GM19238 (cell line): Measurements from ENCODE around the gene ALDH4A1.

Experiments used
- DNase-seq: peaks from one replicate; pipeline ENCODE4 v3.0.0; 2011; ENCODE audit warnings: low spot score; ENCODE audit not compliant: insufficient read length

The ALDH4A1 gene

GRCh38 chr1:18902523-18903290 lies at the start of gene ALDH4A1:
TSS of gene ALDH4A1 (minus strand) at chr1:18902555. CDS start at chr1:18902523, 32 bp downstream.
- DNase-seq, result peak; percentile 99

- DNase-seq, result peak; percentile 71
Observed at GRCh38 chr1:18951818-18952391, 49.5 kb upstream of the ALDH4A1 start.

GRCh38 chr1:18951416-18951815 lies 49.1 kb upstream of the ALDH4A1 start:
- no peak for DNase-seq

- no peak for DNase-seq
Observed at GRCh38 chr1:18950401-18951026, 48.2 kb upstream of the ALDH4A1 start.

- peak; percentile 48 for DNase-seq
Observed at GRCh38 chr1:18949686-18950400, 47.5 kb upstream of the ALDH4A1 start.

- DNase-seq, result no peak
Observed at GRCh38 chr1:18948913-18949685, 46.7 kb upstream of the ALDH4A1 start.

GRCh38 chr1:18948048-18948912 lies 45.9 kb upstream of the ALDH4A1 start:
- no peak for DNase-seq

GRCh38 chr1:18947570-18947969 lies 45.2 kb upstream of the ALDH4A1 start:
- no peak for DNase-seq

- no peak for DNase-seq
Observed at GRCh38 chr1:18946550-18947381, 44.4 kb upstream of the ALDH4A1 start.

- no peak for DNase-seq
Observed at GRCh38 chr1:18945401-18945849, 43.1 kb upstream of the ALDH4A1 start.

- no peak for DNase-seq
Observed at GRCh38 chr1:18944810-18945209, 42.5 kb upstream of the ALDH4A1 start.

GRCh38 chr1:18943914-18944572 lies 41.7 kb upstream of the ALDH4A1 start:
- DNase-seq, result no peak

GRCh38 chr1:18943162-18943561 lies 40.8 kb upstream of the ALDH4A1 start:
- no peak for DNase-seq

GRCh38 chr1:18942340-18942739 lies 40.0 kb upstream of the ALDH4A1 start:
- DNase-seq, result no peak

GRCh38 chr1:18941221-18942141 lies 39.1 kb upstream of the ALDH4A1 start:
- DNase-seq, result no peak

GRCh38 chr1:18940303-18941020 lies 38.1 kb upstream of the ALDH4A1 start:
- no peak for DNase-seq
